Measurements from ENCODE around the gene DOCK1.

GRCh38 chr10:127148933-127149220 lies 243.6 kb downstream of the DOCK1 start:
- TF ChIP-seq CTCF (IDR thresholded peaks at IDR 0.05) (no peak), POLR2A (IDR thresholded peaks at IDR 0.05) (no peak)
